Caco-2 (cell line): ENCODE measurements around the gene MAMLD1. TPM values are rescaled to one million over a fixed set of nuclear protein-coding genes. Genes with fewer than 3 reads are reported as not detected.

Experiments
- BruUV-seq: library from RNA; stranded (reverse); fragments of 400-500 nt; replicated peaks from 2 replicates; lab custom pipeline; 2021; lab: Mats Ljungman, UMichigan
- CTCF ChIA-PET: fragments of 300-600 bp; sonication (Branson Sonifier 250); formaldehyde crosslinking; loops from one replicate; lab custom pipeline; 2022; ENCODE audit warnings: antibody characterized with exemption; lab: Charles Lee
- POLR2A ChIA-PET: fragments of 300-600 bp; sonication (Branson Sonifier 250); formaldehyde crosslinking; loops from one replicate; lab custom pipeline; 2022; ENCODE audit warnings: antibody characterized with exemption; lab: Charles Lee
- DNase-seq, 2 experiments: peaks; one replicate each; pipeline versions ENCODE4 v3.0.0 to v3.0.0-alpha.2; 2020 to 2022
- H3K27me3 ChIP-seq: replicated peaks from 2 replicates; pipeline ENCODE4 v1.6.0; 2011; ENCODE audit warnings: low read length; ENCODE audit not compliant: control insufficient read depth, insufficient read depth
- H3K36me3 ChIP-seq: 2 replicates; pipeline ENCODE4 v1.5.1; 2011; ENCODE audit warnings: low read length; ENCODE audit not compliant: control insufficient read depth, insufficient read depth
- H3K4me1 ChIP-seq: fragments of 250-450 bp; sonication (Bioruptor Pico); 2 replicates; pipeline ENCODE4 v1.5.1; 2020; ENCODE audit warnings: mild to moderate bottlenecking
- H3K4me3 ChIP-seq: 2 replicates; pipeline ENCODE4 v1.5.1; 2011; ENCODE audit warnings: low read depth, mild to moderate bottlenecking, control low read depth, low read length
- H3K9me3 ChIP-seq: fragments of 250-450 bp; sonication (Bioruptor Pico); 2 replicates; pipeline ENCODE4 v1.5.1; 2020; ENCODE audit warnings: mild to moderate bottlenecking, moderate library complexity
- H3K27ac Mint-ChIP-seq: one replicate; pipeline ENCODE4 v1.8.0; 2022; ENCODE audit warnings: mixed read lengths; ENCODE audit not compliant: unreplicated experiment
- H3K27me3 Mint-ChIP-seq: one replicate; pipeline ENCODE4 v1.8.0; 2022; ENCODE audit warnings: mixed read lengths; ENCODE audit not compliant: insufficient read depth, unreplicated experiment
- H3K36me3 Mint-ChIP-seq: one replicate; pipeline ENCODE4 v1.8.0; 2022; ENCODE audit warnings: mild to moderate bottlenecking, mixed read lengths; ENCODE audit not compliant: insufficient read depth, unreplicated experiment
- H3K4me1 Mint-ChIP-seq: one replicate; pipeline ENCODE4 v1.8.0; 2022; ENCODE audit warnings: low read depth, mixed read lengths; ENCODE audit not compliant: unreplicated experiment
- H3K4me3 Mint-ChIP-seq: one replicate; pipeline ENCODE4 v1.8.0; 2022; ENCODE audit warnings: mild to moderate bottlenecking, moderate library complexity, mixed read lengths; ENCODE audit not compliant: unreplicated experiment
- H3K9me3 Mint-ChIP-seq: one replicate; pipeline ENCODE4 v1.8.0; 2022; ENCODE audit warnings: mixed read lengths; ENCODE audit not compliant: unreplicated experiment
- CTCF ChIP-seq, 2 experiments: fragments of 200-600 bp in 1 of 2; IDR thresholded peaks; 1 replicate in 1 of 2; 2 replicates in 1 of 2; pipeline versions ENCODE4 v1.5.1 to v1.8.0; 2011 to 2022; ENCODE audit warnings: antibody characterized with exemption in 1 of 2, control low read depth in 1 of 2, inconsistent platforms in 1 of 2, low read depth in 1 of 2, low read length in 1 of 2, mild to moderate bottlenecking in 1 of 2, moderate library complexity in 1 of 2; ENCODE audit not compliant: insufficient read depth in 1 of 2, severe bottlenecking in 1 of 2, unreplicated experiment in 1 of 2
- intact Hi-C: fragments of 100-400 bp; cut with micrococcal nuclease; formaldehyde crosslinking; loops from one replicate; pipeline ENCODE4 v1.10.0; 2022; ENCODE audit not compliant: unreplicated experiment
- total RNA-seq: library from RNA; stranded (reverse); gene quantifications from 2 replicates; pipeline ENCODE4 v1.2.3, GENCODE V29; 2022

MAMLD1 gene
- total RNA-seq, 1 experiment from 2014 or later, result not detected

GRCh38 chrX:150375243-150375770, 12.2 kb downstream of the MAMLD1 start:
- no peak for TF ChIP-seq CTCF (IDR thresholded peaks at IDR 0.05; ENCODE audit: insufficient read depth in 1 of 2, low read depth in 1 of 2, low read length in 1 of 2, severe bottlenecking in 1 of 2, unreplicated experiment in 1 of 2)
- POLR2A ChIA-PET, result no interaction called here
- H3K4me1 ChIP-seq, result no peaks in the 10 kb centered on the region
- CTCF ChIA-PET, result no interaction called here
- Mint-ChIP-seq H3K4me1 (no peaks in the 10 kb centered on the region), H3K36me3 (no peaks in the 10 kb centered on the region), H3K27me3 (no peaks in the 10 kb centered on the region), H3K4me3 (no peak overlapping the region), H3K27ac (no peak overlapping the region), H3K9me3 (no peaks in the 10 kb centered on the region)
- no TSS peak for BruUV-seq
- no peaks in the 10 kb centered on the region for H3K9me3 ChIP-seq
- intact Hi-C loops, result no loop called here
- DNase-seq, result no peak
- H3K4me3 ChIP-seq, result no peak overlapping the region
- no peaks in the 10 kb centered on the region for H3K36me3 ChIP-seq
- no peaks in the 10 kb centered on the region for H3K27me3 ChIP-seq

DNA sequence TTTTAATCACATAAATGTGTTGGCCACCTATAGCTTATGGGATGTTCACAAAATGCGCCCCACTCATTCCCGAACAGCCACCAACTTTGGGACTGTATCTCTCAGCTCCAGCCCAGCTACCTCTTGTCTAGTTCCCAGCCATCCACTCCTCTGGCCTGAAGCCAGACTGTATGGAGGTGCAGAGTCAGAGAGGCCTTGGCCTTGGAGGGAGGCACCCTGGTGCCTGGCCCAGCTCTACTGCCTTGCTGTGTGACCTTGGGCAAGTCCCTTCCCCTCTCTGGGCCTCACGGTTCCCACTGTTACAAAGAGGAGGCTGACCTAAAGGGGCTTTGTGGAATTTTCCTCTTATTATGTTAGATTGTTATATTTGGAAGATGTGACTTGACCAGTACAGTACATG, 13.9 kb downstream of the MAMLD1 start:
- Mint-ChIP-seq H3K27me3 (no peaks in the 10 kb centered on the region), H3K9me3 (no peaks in the 10 kb centered on the region), H3K27ac (no peak overlapping the region), H3K36me3 (no peaks in the 10 kb centered on the region), H3K4me1 (no peaks in the 10 kb centered on the region), H3K4me3 (no peak overlapping the region)
- Histone ChIP-seq H3K9me3 (no peaks in the 10 kb centered on the region), H3K4me1 (no peaks in the 10 kb centered on the region), H3K36me3 (no peaks in the 10 kb centered on the region), H3K4me3 (no peak overlapping the region), H3K27me3 (no peaks in the 10 kb centered on the region)
- intact Hi-C loops, result no loop called here
- no peak for DNase-seq
- POLR2A ChIA-PET, result no interaction called here
- BruUV-seq, result no TSS peak
- CTCF ChIA-PET, result no interaction called here
- no peak for TF ChIP-seq CTCF (IDR thresholded peaks at IDR 0.05; ENCODE audit: insufficient read depth in 1 of 2, low read depth in 1 of 2, low read length in 1 of 2, severe bottlenecking in 1 of 2, unreplicated experiment in 1 of 2)

- no peaks in the 10 kb centered on the region for H3K4me1 ChIP-seq
- H3K4me1 Mint-ChIP-seq, result no peaks in the 10 kb centered on the region
- no peak for TF ChIP-seq CTCF (IDR thresholded peaks at IDR 0.05; ENCODE audit: insufficient read depth in 1 of 2, low read depth in 1 of 2, low read length in 1 of 2, severe bottlenecking in 1 of 2, unreplicated experiment in 1 of 2)
- no peaks in the 10 kb centered on the region for H3K36me3 ChIP-seq
- H3K27ac Mint-ChIP-seq, result no peak overlapping the region
- H3K9me3 ChIP-seq, result no peaks in the 10 kb centered on the region
- no TSS peak for BruUV-seq
- ChIA-PET POLR2A (no interaction called here), CTCF (no interaction called here)
- no peaks in the 10 kb centered on the region for H3K9me3 Mint-ChIP-seq
- no peak for DNase-seq
- H3K36me3 Mint-ChIP-seq, result no peaks in the 10 kb centered on the region
- no peaks in the 10 kb centered on the region for H3K27me3 ChIP-seq
- no peaks in the 10 kb centered on the region for H3K27me3 Mint-ChIP-seq
- H3K4me3 Mint-ChIP-seq, result no peak overlapping the region
- intact Hi-C loops, result loop anchor here (5.0 kb wide), 1 partner anchor 443 kb away; no protein-coding TSS in a partner anchor
- H3K4me3 ChIP-seq, result no peak overlapping the region
Observed at GRCh38 chrX:150405006-150405405, 41.9 kb downstream of the MAMLD1 start.
